Bone marrow (tissue), 2 donors: ENCODE data around the gene FAM110D.

Experiments
- DNase-seq, 2 donors: peaks; one replicate each; lab custom pipeline; 2025; lab: John Stamatoyannopoulos, UW

The FAM110D gene

GRCh38 chr1:26158908-26159742 is at the start of gene FAM110D:
Gene FAM110D (plus strand): TSS chr1:26159079. CDS start chr1:26161292, 2,213 bp downstream.
- no peak for DNase-seq

GRCh38 chr1:26109229-26110164 is 49.4 kb upstream of the FAM110D start:
- DNase-seq, result no peak

- peak; percentile 9 to 71 for DNase-seq
Observed at GRCh38 chr1:26110731-26111529, 47.9 kb upstream of the FAM110D start.

GRCh38 chr1:26111530-26112406 is 47.1 kb upstream of the FAM110D start, which contains the start of gene PDIK1L:
Gene PDIK1L (plus strand): TSS chr1:26111824. CDS start chr1:26114309, 2,485 bp downstream.
- peak; percentile 83 to 88 for DNase-seq

- DNase-seq, result peak in 1 of 2 donors; percentile 2
Observed at GRCh38 chr1:26112407-26112775, 46.5 kb upstream of the FAM110D start.

GRCh38 chr1:26114165-26114927 is 44.5 kb upstream of the FAM110D start:
- no peak for DNase-seq

GRCh38 chr1:26119892-26120608 is 38.8 kb upstream of the FAM110D start:
- DNase-seq, result peak in 1 of 2 donors; percentile 38

- DNase-seq, result no peak
Observed at GRCh38 chr1:26121854-26122773, 36.8 kb upstream of the FAM110D start.

- peak in 1 of 2 donors; percentile 61 for DNase-seq
Observed at GRCh38 chr1:26122988-26123973, 35.6 kb upstream of the FAM110D start.

GRCh38 chr1:26124418-26125331 is 34.2 kb upstream of the FAM110D start:
- DNase-seq, result no peak

- no peak for DNase-seq
Observed at GRCh38 chr1:26125382-26125781, 33.5 kb upstream of the FAM110D start.

- DNase-seq, result no peak
Observed at GRCh38 chr1:26125946-26126320, 32.9 kb upstream of the FAM110D start.

GRCh38 chr1:26126321-26127084 is 32.4 kb upstream of the FAM110D start:
- peak in 1 of 2 donors; percentile 66 for DNase-seq

GRCh38 chr1:26127235-26128163 is 31.4 kb upstream of the FAM110D start:
- no peak for DNase-seq
